VCaP (cell line): Measurements from ENCODE around the gene KYNU.
"Not testable (repeated sequence)": the region's sequence is repeated elsewhere in the genome, so short reads cannot be mapped to it uniquely, and the experiment has no call there.

ENCODE experiments used
- H3K27ac ChIP-seq: fragments of 450-650 bp; 2 replicates; pipeline ENCODE4 v1.5.1; 2017
- TF ChIP-seq, protein P1 (sequence below): fragments of 450-650 bp; conservative IDR thresholded peaks from 2 replicates; pipeline ENCODE4 v1.5.1; 2017; ENCODE audit warnings: mild to moderate bottlenecking, moderate library complexity

Gene KYNU

GRCh38 chr2:142849820-142850219 is 27.6 kb upstream of the KYNU start:
- no peak overlapping the region for H3K27ac ChIP-seq
- TF ChIP-seq, protein P1, sequence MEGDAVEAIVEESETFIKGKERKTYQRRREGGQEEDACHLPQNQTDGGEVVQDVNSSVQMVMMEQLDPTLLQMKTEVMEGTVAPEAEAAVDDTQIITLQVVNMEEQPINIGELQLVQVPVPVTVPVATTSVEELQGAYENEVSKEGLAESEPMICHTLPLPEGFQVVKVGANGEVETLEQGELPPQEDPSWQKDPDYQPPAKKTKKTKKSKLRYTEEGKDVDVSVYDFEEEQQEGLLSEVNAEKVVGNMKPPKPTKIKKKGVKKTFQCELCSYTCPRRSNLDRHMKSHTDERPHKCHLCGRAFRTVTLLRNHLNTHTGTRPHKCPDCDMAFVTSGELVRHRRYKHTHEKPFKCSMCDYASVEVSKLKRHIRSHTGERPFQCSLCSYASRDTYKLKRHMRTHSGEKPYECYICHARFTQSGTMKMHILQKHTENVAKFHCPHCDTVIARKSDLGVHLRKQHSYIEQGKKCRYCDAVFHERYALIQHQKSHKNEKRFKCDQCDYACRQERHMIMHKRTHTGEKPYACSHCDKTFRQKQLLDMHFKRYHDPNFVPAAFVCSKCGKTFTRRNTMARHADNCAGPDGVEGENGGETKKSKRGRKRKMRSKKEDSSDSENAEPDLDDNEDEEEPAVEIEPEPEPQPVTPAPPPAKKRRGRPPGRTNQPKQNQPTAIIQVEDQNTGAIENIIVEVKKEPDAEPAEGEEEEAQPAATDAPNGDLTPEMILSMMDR, result no peak

DNA sequence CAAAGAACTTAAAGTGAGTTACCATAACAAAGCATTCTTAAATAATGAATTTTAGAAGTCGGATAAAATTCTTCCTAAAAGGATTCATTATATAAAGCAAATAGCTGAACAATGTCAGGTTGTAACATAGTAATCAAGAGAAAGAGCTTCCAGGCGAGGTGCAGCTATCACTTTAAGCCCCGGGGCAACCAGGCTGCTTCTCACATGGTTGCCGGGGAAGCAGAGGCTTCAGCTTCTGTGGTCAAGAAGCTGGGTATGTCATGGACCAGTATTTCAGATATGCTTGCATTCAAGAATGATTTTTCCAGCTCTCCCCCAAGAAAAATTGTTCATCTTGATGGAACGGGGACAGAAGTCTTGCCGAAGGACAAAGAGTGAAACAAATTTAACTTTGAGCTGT is 23.6 kb upstream of the KYNU start:
- H3K27ac ChIP-seq, result no peak overlapping the region
- TF ChIP-seq, protein P1, result no peak

GRCh38 chr2:142857256-142858164 is 20.0 kb upstream of the KYNU start:
- TF ChIP-seq, protein P1, result no peak
- no peak overlapping the region for H3K27ac ChIP-seq

DNA sequence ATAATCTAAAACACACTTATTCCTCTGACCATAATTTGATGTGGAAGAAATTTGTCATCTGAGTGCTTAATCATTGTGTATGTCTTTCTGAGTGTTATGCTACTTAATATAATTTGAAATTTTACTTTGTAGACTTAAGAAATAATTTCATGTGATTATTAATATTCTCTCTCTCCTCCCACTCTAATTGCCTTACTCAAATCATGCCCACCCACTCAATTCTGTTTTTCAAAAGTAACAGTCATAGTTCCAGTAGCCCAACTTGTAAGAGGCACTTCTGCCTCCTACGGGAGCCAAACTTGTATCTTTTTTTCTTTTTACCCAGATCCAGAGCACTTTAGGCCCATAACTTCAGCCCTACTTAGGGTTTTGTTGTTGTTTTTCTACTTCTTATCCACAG is 18.5 kb upstream of the KYNU start:
- TF ChIP-seq, protein P1, result no peak
- H3K27ac ChIP-seq, result no peak overlapping the region

- no peak overlapping the region for H3K27ac ChIP-seq
- TF ChIP-seq, protein P1, result no peak
Measured at GRCh38 chr2:142862299-142862698, 15.2 kb upstream of the KYNU start.

- H3K27ac ChIP-seq, result no peak overlapping the region
- TF ChIP-seq, protein P1, result no peak
Measured at GRCh38 chr2:142862847-142863246, 14.6 kb upstream of the KYNU start.

GRCh38 chr2:142863485-142863961 is 13.9 kb upstream of the KYNU start:
- H3K27ac ChIP-seq, result no peak overlapping the region
- TF ChIP-seq, protein P1, result no peak

GRCh38 chr2:142864605-142865004 is 12.9 kb upstream of the KYNU start:
- H3K27ac ChIP-seq, result not testable (repeated sequence)
